Stromal cell of bone marrow (primary cell): Measurements from ENCODE around the gene ULK2.
A peak's percentile ranks its signal among the peaks of the same experiment; 100 is the strongest.
"Not testable (repeated sequence)": the region's sequence is repeated elsewhere in the genome, so short reads cannot be mapped to it uniquely, and the experiment has no call there.

ENCODE experiments used
- DNase-seq: peaks from one replicate; pipeline ENCODE4 v3.0.0-alpha.2; 2012; ENCODE audit warnings: low read depth

Gene ULK2

GRCh38 chr17:19766421-19767270 lies 101.1 kb downstream of the ULK2 start:
- peak; percentile 30 for DNase-seq

DNA sequence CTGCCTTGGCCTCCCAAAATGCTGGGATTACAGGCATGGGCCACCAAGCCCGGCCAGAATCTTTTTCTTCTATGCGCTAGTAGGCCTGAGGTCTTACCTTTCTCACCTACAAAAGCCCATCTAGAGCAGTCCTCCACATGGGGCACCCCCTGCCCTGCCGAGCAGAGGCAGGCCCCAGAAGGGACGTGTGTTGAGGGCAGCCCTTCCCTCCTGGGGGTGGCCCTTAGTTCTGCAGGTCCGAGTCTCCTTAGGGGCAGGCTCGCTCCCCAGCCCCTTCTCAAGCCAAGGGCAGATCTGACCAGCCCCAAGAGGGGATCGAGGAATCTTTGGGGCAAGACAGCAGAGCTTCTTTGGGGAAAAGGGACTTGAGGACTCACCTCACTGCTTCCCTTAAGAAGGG lies 101.7 kb downstream of the ULK2 start:
- DNase-seq, result no peak

GRCh38 chr17:19763991-19764390 lies 103.7 kb downstream of the ULK2 start:
- not testable (repeated sequence) for DNase-seq

DNA sequence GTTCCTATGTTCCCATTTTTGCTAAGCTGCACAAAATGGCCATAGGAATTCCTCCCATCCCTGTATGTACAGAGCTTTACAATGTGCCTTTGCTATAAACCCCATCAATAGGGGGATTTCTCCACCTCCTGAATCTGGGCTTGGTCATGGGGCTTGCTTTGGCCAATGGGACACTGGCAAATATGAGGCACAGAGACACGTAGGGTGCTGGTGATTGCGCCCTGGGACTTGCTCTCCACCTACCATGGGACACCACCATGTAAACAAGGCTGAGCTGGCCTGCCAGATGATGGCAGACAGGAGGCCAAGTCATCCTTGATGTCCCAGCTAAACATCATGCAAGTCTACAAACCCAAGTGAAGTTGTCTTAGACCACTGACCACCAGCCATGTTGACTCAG lies 104.3 kb downstream of the ULK2 start:
- no peak for DNase-seq

DNA sequence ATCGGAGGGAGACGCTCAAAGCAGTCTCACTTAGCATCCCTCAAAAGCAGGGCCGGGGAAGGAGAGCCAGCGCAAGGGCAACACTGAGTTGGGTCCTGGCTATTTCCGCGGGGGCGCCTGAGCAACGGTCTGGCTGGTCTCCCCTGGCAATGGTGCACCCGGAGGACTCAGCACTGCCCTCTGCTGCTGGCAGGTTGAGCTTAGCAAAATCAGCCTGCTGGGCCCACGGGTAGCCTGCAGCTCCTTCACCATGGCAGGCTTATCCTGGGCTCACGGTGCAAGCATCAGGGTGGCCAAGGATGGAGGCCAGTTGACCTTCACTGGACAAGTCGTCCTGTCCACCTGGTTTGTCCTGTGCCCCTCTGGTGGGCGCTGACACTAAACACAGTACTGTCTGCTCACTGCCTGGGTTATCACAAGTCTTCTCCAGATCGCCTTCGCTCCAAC lies 105.2 kb downstream of the ULK2 start:
- peak; percentile 29 for DNase-seq

DNA sequence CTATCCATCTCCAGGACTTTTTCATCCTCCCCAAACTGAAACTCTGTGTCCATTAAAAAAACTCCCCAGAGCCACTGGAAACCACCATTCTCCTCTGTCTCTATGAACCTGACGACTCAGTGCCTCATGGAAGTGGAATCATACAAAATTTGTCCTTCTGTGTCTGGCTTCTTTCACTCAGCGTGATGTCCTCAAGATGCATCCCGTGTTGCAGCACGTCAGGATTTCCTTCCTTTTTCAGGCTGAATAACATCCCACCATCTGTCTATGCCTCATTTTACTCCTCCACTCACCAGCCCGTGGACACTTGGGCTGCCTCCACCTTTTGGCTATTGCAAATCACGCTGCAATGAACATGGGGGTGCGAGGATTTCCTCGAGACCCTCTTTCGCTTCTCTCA lies 107.0 kb downstream of the ULK2 start:
- no peak for DNase-seq

DNA sequence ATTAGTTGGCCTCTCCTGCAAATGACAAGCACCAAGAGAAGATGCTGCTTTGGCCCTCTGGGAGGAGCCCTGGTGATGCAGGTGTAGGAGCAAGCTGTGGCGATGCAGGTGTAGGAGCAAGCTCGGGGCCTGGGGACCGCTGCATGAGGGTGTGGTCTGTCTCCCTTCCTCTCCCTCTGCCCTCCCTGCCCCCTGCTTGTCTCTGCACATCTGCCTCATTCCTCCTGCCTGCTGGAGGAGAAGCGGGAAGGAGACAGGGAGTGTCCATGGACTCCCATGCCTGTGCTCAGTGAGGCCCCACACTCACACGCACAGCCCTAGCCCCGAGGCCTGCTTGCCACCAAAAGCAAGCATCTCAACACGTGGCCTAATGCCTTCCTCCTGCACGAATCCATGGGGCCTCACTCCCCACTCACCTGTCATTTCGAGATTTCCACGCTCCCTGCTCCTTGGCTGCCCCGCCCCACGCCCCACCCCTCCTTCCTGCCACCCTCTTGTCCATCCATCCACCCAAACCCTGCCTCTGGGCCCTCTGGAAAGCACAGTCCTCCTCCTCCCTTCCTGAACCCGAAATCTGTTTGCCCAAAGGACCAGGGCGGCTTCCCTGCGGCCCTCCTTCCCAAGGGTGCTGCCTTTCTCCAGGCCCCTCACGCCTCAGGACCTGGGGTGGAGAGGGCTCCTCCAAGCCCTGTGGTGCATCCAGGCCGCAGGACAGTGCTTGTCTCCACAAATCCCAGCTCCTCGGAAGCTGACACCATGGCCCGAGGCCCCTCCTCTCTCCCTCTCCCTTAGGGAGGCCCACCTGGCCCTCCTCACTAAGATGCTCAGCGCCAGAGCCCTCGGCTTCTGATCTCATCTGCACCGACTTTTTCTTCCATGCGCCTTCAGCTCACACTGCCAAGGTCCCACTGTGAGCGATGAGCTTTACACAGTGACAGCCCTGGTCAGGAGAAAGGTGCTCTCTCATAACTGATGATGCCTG lies 107.9 kb downstream of the ULK2 start:
- no peak for DNase-seq

DNA sequence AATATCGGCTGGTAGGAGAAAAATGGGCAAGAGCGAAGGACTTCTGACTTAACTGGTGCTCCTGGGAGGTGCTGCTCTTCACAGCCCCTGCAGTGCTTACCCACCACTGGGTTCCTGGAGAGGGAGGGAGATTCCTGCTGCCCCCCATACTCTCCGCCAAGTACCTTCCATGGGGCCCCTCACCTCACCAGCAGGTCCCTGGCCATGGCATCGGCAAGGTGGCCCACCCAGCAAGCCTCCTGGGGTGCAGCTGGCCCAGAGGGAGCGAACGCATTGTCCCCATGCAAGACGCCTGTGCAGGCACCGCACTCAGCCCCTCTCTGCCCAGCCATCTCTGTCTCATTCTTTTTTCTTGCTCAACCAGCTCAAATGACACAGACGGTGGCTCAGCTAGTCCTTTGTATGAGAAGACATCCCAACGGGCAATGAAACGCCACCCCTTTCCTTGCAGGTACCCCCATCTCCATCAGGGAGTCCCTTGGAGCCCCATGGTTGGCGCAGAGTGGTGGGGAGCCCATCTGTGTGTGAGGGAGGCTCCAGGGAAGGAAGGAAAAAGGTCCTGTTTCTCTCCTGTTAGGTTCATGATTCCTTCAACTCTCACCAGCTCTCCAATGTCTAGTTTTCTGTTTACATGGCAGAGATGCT lies 110.1 kb downstream of the ULK2 start:
- no peak for DNase-seq

- no peak for DNase-seq
Observed at GRCh38 chr17:19756546-19756945, 111.2 kb downstream of the ULK2 start.

DNA sequence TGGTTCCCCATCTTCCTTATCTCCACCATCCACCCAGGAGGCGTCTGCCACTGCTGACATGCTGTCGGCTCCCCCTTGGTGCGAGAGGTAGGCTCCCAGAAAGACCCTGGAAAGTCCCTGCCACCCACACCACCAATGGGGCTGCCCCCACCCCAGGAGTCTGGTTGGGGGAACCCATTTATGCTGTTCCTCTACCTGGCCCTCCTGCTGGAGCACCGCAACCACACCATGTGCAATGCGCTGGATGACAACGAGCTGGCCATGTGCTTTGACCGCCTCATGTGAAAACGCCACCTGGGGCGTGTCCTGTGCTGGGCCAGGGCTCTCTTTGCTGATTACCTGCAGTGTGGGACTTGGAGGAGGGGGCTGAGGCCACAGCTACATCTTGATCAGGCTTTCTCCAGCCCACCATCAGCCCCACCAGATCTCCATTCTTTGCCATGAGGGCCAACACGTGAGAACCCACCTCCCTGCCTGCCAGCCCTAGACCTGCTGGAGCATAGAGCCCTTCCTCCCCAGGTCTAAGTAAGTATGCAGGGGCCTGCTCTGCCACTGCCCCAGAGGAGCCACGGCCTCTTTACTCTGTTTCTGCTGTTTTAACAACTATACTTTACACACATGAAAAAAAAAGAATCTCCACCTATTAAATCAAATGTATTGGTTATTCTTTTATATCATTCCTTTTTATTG lies 111.8 kb downstream of the ULK2 start:
- DNase-seq, result no peak

- DNase-seq, result no peak
Observed at GRCh38 chr17:19755392-19755791, 112.3 kb downstream of the ULK2 start.

- peak; percentile 11 for DNase-seq
Observed at GRCh38 chr17:19753661-19754463, 113.9 kb downstream of the ULK2 start.

GRCh38 chr17:19753051-19753509 lies 114.7 kb downstream of the ULK2 start:
- peak; percentile 40 for DNase-seq

- no peak for DNase-seq
Observed at GRCh38 chr17:19752216-19753050, 115.3 kb downstream of the ULK2 start.

- DNase-seq, result no peak
Observed at GRCh38 chr17:19750835-19751234, 116.9 kb downstream of the ULK2 start.

DNA sequence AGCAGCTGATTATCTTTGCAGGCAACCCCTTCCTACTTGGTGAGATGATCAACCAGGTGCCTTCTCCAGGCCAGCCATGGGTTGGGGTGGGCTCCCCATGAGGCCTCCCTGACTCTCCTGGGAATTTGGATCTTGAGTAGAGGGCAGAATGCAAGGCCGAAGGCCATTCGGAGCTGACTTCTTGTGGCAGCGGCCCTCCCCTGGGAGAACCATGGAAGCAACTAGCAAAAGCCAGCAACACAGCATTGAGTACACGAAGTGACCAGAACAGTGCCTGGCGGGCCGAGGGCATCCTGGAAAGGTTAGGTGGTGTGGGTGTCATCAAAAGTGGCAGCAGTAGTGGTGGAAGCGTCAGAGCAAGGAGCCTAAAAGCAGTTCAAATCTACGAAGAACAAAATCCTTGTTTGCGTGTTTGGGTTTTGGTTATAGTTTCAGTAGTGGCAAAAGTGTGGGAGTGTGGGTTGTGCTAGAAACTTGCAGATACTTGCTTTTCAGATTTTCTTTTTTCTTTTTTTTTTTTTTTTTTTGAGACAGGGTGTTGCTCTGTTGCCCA lies 117.6 kb downstream of the ULK2 start:
- no peak for DNase-seq

- DNase-seq, result no peak
Observed at GRCh38 chr17:19748807-19749193, 118.9 kb downstream of the ULK2 start.

DNA sequence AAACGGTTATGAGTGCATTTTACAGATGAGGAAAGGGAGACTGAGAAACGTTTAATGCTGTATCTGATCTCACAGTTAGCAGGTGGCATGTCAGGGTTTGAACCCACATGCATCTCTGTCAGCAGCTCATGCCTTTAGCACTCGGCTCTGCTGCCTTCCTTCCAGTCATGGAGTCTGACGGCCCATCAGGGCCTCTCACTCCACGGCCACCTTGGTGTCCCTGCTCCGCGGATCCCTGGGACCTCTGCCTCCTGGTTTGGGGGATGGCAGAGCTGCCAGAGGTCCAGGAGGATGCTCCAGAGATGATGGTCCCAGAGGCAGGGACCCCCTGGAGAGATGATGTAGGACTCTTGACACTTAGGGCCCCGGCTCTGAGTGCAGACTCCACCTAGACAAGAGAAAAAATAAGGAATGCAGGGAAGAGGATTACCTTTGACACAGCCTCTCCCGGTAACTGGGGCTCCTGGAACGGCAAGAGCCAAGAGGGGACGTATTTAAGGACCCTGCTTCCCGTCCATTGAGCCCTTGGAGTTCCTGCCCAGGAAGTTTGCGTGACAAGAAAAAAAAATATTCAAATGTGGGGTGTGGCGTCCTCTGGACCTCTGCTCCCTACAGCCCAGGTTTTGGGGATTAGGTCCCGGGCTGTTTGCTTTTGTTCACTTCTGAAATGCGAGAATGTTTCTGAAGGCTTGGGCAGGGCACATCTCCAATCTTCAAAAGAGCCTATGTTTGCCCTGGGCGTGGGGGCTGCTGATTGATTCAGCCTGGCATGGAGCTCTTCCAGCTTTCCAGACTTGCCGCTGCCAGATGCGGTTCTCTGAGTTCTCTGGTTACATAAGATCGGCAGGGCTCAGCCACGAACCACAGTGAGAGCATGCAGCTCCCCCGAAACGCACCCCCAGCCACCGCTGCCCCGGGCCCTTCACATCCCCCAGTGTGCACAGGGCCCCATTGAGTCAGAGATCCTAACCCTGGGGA lies 119.6 kb downstream of the ULK2 start, which contains the start of gene ALDH3A1:
ALDH3A1 (minus strand) TSS at position 470 of the 978 bp plus-strand sequence. CDS start 3,169 bp downstream, outside the sequence.
- no peak for DNase-seq
